ENCODE measurements around the gene PCDHAC1.
"Not testable (repeated sequence)": the region's sequence is repeated elsewhere in the genome, so short reads cannot be mapped to it uniquely, and the experiment has no call there.

PCDHAC1 gene

DNA sequence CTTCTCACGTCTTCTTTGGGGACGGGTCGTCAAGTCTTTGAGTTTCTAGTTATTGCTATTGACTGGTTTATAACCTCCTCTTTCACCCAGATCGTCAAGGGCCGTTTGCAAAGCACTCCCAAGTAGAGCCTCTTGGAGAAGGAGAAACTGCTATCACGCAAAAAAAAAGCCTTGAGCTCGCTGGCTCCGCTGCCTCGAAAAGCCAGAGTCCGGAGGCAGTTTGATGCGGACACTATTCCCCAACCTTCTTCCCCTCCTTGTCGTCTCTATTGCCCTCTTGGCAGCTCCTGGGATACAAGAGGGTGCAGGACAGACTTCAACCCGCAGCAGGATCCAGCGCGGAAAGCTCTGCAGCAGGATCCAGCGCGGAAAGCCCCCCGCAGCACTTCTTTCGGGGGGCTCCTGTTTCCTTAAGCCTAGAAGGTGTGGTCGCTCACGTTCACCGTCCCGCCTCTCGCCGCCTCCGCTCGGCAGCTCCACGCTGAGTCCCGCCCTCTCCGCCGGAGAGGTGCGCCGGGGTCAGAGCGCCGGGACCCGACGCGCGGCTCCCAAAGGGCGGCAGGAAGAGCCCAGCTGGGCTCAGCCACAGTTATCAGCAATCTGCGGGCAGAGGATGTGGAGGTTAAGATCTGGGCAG is at the start of gene PCDHAC1:
Gene PCDHAC1 (plus strand): TSS at position 494 of the 637 bp plus-strand sequence. CDS start 594 bp downstream, outside the sequence.
- in situ Hi-C loops (cut with HindIII; ENCODE audit: low sequenced_read_pairs) = no loop called here

DNA sequence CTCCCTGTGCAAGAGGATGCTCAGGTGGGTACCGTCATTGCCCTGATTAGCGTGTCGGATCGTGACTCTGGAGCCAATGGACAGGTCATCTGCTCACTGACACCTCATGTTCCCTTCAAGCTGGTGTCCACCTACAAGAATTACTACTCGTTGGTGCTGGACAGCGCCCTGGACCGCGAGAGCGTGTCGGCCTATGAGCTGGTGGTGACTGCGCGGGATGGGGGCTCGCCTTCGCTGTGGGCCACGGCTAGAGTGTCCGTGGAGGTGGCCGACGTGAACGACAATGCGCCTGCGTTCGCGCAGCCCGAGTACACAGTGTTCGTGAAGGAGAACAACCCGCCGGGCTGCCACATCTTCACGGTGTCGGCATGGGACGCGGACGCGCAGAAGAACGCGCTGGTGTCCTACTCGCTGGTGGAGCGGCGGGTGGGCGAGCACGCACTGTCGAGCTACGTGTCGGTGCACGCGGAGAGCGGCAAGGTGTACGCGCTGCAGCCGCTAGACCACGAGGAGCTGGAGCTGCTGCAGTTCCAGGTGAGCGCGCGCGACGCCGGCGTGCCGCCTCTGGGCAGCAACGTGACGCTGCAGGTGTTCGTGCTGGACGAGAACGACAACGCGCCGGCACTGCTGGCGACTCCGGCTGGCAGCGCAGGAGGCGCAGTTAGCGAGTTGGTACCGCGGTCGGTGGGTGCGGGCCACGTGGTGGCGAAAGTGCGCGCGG is 49.4 kb upstream of the PCDHAC1 start:
- in situ Hi-C loops (cut with HindIII; ENCODE audit: low sequenced_read_pairs) = not testable (repeated sequence)

DNA sequence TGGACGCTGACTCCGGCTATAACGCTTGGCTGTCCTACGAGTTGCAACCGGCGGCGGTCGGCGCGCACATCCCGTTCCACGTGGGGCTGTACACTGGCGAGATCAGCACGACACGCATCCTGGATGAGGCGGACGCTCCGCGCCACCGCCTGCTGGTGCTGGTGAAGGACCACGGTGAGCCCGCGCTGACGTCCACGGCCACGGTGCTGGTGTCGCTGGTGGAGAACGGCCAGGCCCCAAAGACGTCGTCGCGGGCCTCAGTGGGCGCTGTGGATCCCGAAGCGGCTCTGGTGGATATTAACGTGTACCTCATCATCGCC is 48.9 kb upstream of the PCDHAC1 start:
- in situ Hi-C loops (cut with HindIII; ENCODE audit: low sequenced_read_pairs) = no loop called here

DNA sequence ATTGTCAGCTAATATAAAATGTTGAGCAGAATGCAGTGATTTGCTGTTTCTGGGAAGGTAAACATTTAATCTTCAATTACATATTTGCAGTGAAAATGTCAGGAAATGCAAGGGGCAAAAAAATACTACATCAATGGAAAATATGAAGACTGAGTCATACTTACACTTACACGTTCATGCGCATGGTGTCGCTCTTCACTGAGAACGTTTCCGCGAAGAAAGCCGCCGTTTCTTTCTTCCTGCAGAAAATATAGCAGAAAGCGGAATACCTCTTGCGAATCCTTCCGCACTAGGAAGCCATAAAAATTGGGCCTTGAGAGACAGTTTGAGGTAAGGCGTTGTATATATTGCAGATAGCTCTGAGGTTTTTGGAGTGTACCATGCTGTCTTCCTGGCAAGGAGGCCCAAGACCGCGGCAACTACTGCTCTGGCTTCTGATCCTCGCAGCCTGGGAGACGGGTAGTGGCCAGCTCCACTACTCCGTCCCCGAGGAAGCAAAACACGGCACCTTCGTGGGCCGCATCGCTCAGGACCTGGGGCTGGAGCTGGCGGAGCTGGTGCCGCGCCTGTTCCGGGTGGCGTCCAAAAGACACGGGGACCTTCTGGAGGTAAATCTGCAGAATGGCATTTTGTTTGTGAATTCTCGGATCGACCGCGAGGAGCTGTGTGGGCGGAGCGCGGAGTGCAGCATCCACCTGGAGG is 44.1 kb upstream of the PCDHAC1 start, which contains the start of gene PCDHA13:
Gene PCDHA13 (plus strand): TSS at position 236 of the 702 bp plus-strand sequence. CDS start 145 bp downstream, at position 381.
- in situ Hi-C loops (cut with HindIII; ENCODE audit: low sequenced_read_pairs) = no loop called here

DNA sequence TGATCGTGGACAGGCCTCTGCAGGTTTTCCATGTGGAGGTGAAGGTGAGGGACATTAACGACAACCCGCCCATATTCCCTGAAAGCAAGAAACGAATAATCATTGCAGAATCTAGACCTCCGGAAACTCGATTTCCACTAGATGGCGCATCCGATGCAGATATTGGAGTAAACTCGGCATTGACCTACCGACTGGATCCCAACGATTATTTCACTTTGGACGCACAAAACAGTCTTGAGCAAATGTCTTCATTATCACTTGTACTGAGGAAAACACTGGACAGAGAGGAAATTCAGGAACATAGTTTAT is 43.6 kb upstream of the PCDHAC1 start:
- in situ Hi-C loops (cut with HindIII; ENCODE audit: low sequenced_read_pairs) = no loop called here

DNA sequence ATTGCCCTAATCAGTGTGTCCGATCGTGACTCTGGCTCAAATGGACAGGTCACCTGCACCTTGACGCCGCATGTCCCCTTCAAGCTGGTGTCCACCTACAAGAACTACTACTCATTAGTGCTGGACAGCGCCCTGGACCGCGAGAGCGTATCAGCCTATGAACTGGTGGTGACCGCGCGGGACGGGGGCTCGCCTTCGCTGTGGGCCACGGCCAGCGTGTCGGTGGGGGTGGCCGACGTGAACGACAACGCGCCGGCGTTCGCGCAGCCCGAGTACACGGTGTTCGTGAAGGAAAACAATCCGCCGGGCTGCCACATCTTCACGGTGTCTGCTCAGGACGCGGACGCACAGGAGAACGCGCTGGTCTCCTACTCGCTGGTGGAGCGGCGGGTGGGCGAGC is 42.7 kb upstream of the PCDHAC1 start:
- in situ Hi-C loops (cut with HindIII; ENCODE audit: low sequenced_read_pairs) = no loop called here

DNA sequence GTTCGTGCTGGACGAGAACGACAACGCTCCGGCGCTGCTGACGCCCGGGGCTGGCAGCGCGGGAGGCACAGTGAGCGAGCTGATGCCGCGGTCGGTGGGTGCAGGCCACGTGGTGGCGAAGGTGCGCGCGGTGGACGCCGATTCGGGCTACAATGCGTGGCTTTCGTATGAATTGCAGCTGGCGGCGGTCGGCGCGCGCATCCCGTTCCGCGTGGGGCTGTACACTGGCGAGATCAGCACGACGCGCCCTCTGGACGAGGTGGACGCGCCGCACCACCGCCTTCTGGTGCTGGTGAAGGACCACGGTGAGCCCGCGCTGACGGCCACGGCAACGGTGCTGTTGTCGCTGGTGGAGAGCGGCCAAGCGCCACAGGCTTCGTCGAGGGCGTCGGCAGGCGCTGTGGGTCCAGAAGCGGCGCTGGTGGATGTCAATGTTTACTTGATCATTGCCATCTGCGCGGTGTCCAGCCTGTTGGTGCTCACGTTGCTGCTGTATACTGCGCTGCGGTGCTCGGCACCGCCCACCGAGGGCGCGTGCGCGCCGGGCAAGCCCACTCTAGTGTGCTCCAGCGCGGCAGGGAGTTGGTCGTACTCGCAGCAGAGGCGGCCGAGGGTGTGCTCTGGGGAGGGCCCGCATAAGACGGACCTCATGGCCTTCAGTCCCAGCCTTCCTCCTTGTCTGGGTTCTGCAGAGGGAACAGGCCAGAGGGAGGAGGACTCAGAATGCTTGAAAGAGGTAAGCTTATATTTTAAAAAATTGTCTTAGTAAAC is 42.0 kb upstream of the PCDHAC1 start:
- in situ Hi-C loops (cut with HindIII; ENCODE audit: low sequenced_read_pairs) = no loop called here

GRCh38 chr5:140916325-140916724 is 9.8 kb upstream of the PCDHAC1 start:
- in situ Hi-C loops (cut with HindIII; ENCODE audit: low sequenced_read_pairs) = no loop called here

GRCh38 chr5:140923601-140924000 is 2.5 kb upstream of the PCDHAC1 start:
- in situ Hi-C loops (cut with HindIII; ENCODE audit: low sequenced_read_pairs) = no loop called here

GRCh38 chr5:140926443-140927227 is 536 bp downstream of the PCDHAC1 start:
- in situ Hi-C loops (cut with HindIII; ENCODE audit: low sequenced_read_pairs) = no loop called here

- in situ Hi-C loops (cut with HindIII; ENCODE audit: low sequenced_read_pairs) = no loop called here
Observed at GRCh38 chr5:140927228-140927573, 1.1 kb downstream of the PCDHAC1 start.

- in situ Hi-C loops (cut with HindIII; ENCODE audit: low sequenced_read_pairs) = no loop called here
Observed at GRCh38 chr5:140934964-140935606, 9.0 kb downstream of the PCDHAC1 start.

DNA sequence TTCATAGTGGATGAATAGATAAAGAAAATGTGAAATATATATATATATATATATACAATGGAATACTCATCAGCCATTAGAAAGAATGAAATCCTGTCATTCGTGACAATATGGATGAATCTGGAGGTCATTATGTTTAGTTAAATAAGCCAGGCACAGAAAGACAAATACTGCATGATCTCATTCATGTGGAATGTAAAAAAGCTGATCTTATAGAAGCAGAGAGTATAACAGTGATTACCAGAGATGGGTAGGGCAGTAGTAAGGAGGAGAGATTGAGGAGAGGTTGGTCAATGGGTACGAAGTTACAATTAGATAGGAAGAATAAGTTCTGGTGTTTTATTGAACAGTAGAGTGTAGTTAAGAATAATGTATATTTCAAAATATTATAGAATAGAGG is 20.5 kb downstream of the PCDHAC1 start:
- in situ Hi-C loops (cut with HindIII; ENCODE audit: low sequenced_read_pairs) = no loop called here

DNA sequence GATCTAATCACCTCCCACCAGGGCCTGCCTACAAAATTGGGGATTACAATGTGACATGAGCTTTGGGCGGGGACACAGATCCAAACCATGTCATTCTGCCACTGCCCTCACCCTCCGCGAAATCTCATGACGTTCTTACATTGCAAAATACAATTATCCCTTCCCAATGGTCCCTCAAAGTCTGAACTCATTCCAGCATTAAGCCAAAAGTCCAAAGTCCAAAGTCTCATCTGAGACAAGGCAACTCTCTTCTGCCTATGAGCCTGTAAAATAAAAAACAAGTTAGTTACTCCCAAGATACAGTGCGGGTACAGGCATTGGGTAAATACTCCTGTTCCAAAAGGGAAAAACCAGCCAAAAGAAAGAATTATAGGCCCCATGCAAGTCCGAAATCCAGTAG is 25.5 kb downstream of the PCDHAC1 start:
- in situ Hi-C loops (cut with HindIII; ENCODE audit: low sequenced_read_pairs) = no loop called here

DNA sequence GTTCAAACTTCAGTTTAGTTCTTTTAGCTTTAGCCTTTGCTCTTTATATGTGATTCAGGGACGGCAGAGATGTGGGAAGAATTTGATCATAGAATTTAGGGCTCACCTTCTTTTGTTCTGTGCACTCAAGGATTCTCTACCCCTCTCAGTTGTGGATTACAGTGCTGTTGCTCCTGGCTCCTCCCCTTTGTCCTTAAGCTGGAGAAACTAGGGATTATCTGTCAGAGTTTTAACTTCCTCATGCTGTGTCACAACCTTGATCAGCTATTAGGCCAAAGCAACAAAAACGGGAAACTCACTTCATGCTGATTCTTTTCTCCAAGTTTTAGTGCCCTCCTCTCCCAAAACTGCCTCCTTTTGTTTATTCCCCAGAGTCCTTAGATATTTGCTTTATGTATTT is 27.1 kb downstream of the PCDHAC1 start:
- in situ Hi-C loops (cut with HindIII; ENCODE audit: low sequenced_read_pairs) = no loop called here

GRCh38 chr5:140962190-140962589 is 36.1 kb downstream of the PCDHAC1 start:
- in situ Hi-C loops (cut with HindIII; ENCODE audit: low sequenced_read_pairs) = no loop called here

- in situ Hi-C loops (cut with HindIII; ENCODE audit: low sequenced_read_pairs) = no loop called here
Observed at GRCh38 chr5:140964356-140964755, 38.3 kb downstream of the PCDHAC1 start.

GRCh38 chr5:140965905-140966292 is 39.8 kb downstream of the PCDHAC1 start:
- in situ Hi-C loops (cut with HindIII; ENCODE audit: low sequenced_read_pairs) = no loop called here

DNA sequence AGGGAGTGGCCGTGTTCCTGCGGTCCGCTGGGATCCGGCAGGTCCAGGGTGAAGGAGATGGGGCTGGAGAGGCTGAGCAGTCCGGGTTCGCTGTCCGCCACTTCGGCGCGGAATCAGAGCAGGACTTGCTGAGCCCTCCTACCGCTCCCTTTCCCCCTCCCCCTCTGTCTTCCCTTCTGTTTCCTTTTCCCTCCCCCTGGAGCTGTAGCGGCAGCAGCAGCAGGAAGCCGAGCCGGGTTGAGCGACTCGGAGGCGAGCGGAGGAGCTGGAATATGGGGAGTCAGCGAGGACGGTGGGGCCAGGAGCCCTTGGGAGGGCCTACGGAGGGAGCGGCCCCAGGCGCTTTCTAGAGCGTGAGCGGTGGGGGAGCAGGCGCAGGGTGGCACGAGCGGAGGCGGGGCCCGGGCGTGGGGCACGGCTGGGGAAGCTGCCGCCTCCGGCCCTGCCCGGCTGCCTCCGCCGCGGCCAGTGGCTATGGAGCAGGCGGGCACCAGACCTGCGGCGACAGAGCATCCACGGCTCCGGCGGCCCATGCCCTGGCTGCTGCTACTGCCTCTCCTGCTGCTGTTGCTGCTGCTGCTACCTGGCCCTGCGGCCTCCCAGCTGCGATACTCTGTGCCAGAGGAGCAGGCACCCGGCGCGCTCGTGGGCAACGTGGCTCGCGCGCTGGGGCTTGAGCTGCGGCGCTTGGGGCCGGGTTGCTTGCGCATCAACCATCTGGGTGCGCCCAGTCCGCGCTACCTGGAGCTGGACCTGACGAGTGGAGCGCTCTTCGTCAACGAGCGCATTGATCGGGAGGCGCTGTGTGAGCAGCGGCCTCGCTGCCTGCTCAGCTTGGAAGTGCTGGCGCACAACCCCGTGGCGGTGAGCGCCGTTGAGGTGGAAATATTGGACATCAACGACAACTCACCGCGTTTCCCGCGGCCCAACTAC is 40.5 kb downstream of the PCDHAC1 start, which contains the start of gene PCDHAC2:
Gene PCDHAC2 (plus strand): TSS at position 184 of the 933 bp plus-strand sequence. CDS start 291 bp downstream, at position 475.
- in situ Hi-C loops (cut with HindIII; ENCODE audit: low sequenced_read_pairs) = no loop called here

Measured in DLD1 (cell line).